GM18861 (cell line): ENCODE measurements around the gene PLK5.
"Not testable (repeated sequence)": the region's sequence is repeated elsewhere in the genome, so short reads cannot be mapped to it uniquely, and the experiment has no call there.

Experiments
- ATAC-seq: cut with Tn5 transposase; IDR thresholded peaks from one replicate; pipeline ENCODE4 v1.9.1; 2021; ENCODE audit not compliant: unreplicated experiment

The PLK5 gene

DNA sequence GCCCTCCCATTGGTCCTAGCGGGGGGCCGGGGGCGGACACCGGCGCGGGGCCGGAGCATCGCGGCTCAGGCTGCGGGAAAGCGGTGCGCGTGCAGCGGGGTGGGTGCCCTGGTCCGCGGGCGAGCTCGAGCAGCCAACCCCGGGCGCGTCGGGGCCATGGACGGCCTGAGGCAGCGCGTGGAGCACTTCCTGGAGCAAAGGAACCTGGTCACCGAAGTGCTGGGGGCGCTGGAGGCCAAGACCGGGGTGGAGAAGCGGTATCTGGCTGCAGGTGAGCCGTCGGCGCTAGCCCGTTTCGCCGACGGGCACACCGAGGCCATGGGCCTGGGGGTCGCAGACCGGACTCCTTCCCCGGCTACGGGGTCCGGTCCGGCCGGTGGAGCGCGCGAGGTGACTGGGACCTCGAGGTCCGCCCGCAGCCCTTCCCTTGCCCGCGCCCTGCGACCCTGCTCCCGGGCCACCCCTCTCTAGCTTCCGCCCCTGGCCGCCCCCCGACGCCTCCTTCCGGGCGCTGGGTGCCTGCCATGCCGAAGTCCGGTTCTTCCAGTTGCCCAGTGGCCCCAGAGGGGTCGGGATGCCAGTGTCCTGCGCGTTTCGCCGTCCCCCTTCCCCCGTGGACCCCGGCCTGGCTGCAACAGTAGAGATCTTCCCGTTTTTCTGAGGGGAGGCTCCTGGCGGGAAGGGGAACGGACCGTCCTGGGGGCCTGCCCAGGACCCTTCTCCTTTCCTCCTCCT lies 32.6 kb upstream of the PLK5 start, which contains the start of gene REEP6:
Gene REEP6 (plus strand): TSS at position 68 of the 735 bp plus-strand sequence. CDS start 89 bp downstream, at position 157.
- no peak for ATAC-seq

DNA sequence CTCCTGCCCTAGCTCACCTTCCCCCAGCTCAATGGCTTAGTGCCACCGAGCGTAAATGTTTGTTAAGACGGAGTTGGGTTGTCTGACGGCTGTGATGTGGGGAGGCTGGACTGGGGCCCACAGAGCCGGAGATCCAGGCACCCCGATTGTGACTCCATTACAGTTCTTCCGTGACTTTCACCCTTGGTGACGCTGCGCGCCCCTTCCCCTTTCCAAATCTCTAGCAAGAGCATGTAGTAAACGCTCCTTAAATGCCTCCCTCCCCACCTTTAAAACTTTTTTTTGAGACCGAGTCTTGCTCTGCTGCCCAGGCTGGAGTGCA lies 32.1 kb upstream of the PLK5 start:
- ATAC-seq, result no peak

DNA sequence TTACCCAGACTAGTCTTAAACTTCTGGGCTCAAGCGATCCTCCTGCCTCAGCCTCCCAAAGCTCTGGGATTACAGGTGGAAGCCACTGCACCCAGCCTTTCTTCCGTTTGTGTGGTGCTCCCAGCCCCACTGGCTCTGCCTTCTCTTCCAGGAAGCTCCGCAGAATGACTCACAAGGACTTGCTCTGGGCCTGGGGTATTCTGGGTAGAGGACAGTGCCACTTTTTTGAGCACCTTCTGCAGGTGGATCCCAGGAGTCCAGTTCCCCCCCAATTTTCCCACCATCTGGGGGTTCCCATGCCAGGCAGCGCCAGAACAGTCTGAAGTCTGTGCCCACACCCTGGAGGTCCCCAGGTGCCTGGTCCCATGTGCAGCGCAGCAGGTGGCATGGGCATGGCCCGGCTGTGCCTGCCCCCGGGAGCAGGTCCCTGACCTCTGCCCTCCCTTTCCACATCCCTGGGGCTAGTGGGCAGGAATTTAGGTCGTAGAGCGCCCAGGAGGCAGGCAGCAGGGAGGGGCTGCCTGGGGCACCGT lies 31.3 kb upstream of the PLK5 start:
- ATAC-seq, result no peak

DNA sequence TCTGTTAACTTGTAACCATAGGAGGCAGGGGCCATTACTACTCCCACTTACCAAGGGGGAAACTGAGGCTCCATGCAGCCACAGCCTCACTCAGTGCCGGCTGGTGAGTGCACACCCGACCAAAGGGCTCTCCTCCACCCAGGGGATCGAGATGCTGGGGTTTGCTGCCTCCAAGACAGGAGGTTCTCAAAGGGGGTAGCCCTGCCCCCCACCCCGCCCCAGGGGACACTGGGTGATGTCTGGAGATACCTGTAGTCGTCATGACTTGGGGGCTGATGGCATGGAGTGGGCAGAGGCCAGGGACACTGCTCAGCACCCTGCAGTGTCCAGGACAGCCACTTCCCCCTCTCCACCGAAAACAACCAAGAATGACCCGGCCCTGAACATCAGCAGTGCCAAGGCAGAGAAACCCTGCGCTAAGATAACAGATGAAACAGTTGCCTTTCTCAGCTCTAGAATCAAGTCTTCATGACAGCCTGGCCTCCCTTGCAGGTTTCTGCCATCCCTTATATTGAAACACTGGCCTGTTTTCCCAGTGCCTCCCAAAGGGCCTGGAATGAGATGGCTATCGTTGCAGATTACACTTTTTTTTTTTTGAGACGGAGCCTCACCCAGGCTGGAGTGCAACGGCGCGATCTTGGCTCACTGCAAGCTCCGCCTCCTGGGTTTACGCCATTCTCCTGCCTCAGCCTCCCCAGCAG lies 29.6 kb upstream of the PLK5 start:
- ATAC-seq, result no peak

DNA sequence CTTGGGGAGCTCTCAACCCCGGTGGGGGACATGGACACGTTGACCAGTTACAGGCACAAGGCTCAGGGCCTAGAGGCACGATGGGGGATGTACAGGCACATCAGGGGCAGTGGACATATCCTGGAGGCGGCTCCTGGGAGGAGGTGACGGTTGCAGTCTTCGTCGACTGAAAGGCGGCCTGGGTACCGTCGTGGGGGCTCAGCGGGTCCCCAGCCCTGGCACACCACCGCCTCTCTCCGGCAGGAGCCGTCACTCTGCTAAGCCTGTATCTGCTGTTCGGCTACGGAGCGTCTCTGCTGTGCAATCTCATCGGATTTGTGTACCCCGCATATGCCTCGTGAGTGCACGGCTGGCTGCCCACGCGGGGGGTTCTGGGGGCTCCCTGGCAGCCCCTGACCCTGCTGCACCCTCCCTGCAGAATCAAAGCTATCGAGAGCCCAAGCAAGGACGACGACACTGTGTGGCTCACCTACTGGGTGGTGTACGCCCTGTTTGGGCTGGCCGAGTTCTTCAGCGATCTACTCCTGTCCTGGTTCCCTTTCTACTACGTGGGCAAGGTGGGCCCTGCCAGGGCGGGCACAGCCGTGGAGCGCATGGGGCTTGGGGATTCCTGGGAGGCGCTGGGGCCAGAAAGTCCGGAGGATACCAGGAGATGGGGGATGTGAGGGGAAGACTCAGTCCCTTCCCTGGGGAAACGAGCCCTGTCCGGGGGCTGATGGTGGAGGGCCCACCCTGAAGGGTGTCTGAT lies 28.7 kb upstream of the PLK5 start:
- ATAC-seq, result no peak

DNA sequence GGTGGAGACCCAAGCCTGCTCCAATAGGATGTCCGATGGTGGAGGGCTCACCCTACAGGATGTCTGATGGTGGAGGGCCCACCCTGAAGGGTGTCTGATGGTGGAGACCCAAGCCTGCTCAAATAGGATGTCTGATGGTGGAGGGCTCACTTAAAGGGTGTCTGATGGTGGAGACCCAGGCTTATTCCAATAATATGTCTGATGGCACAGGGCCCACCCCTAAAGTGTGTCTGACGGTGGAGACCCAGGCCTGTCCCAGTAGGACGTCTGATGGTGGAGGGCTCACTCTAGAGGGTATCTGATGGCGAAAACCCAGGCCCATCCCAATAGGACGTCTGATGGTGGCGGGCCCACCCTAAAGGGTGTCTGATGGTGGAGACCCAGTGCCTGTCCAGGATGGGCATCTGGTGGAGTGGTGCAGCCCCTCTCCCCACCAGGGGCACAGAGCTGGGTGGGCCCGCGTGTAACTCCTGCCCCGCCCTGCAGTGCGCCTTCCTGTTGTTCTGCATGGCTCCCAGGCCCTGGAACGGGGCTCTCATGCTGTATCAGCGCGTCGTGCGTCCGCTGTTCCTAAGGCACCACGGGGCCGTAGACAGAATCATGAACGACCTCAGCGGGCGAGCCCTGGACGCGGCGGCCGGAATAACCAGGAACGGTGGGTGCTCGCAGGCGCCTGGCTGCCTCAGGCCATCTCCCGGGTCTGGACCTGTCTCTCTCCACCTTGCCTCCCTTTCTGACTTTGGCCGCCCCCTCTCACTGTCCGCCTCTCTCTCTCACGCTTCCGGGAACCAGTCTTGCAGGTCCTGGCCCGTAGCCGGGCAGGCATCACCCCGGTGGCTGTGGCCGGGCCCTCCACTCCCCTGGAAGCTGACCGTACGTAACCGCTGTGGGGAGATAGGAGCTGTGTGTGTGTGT lies 27.8 kb upstream of the PLK5 start:
- no peak for ATAC-seq

DNA sequence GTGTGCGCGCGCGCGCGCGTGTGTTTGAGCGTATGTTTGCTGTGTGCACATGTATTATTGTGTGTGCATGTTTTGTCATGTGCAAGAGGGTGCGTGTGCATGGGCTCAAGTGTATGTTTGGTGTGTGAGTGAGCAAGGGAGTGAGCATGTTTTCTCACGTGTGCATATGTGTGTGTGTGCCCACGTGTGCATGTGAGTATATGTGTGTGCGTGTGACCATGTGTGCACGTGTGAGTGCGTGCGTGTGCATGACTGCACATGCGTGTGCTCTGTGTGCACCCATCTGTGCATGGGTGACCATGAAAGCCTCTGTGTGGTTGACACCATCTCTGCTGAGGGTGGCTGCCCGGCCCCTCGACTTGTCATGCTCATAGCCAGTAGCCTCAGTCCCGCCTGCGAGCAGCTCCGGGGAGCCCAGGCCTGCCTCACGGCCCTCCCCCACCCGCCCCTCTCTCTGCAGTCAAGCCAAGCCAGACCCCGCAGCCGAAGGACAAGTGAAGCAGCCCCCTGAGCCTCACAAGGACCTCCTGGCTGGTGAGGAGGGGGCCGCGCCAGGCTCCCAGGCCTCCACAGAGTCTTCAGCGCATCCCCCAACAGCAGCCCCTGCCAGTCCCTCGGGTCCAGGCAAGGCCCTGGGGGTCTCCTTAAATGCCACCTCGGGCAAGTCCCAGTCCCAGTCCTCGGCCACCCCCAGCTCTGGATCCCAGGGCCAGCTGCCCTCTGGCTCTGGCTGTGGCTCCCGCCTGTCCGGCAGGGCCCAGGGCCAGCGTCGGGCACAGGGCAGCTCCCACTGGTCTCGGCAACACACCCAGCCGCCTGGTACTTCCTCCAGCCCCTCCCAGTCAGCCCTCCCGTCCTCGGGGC lies 26.9 kb upstream of the PLK5 start:
- no peak for ATAC-seq

DNA sequence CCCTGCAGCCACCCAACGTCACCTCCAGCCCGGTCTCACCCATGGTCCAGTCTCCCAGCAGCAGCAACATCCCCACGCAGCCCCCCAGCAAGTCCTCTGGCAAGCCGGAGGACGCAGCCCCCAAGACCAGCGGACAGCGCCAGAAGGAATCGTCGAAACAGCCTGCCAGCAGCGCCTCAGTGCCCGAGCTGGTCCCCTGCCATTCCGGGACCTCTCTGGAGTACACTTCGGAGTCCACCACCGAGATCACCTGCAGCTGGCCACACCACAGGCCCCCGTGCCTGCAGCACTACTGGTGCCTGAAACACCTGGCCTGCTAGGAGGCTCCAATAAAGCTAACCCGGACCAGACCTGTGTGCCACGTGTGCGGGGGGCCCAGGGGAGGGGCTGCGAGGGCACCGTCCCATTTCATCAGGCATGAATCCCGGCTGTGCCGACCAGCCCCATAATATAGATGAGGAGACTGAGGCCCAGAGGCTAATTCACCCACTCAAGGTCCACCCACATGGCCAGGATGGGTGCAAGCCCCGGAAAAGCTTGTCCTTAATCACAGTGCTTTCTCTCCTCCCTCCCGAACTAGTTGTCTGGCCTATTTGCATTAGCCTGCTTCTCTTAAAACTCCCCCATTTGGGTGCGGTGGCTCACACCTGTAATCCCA lies 26.2 kb upstream of the PLK5 start:
- ATAC-seq, result no peak

DNA sequence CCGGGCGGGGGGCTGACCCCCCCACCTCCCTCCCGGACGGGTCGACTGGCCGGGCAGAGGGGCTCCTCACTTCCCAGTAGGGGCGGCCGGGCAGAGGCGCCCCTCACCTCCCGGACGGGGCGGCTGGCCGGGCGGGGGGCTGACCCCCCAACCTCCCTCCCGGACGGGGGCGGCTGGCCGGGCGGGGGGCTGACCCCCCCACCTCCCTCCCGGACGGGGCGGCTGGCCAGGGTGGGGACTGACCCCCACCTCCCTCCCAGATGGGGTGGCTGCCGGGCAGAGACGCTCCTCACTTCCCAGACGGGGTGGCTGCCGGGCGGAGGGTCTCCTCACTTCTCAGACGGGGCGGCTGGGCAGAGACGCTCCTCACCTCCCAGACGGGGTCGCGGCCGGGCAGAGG lies 24.6 kb upstream of the PLK5 start:
- not testable (repeated sequence) for ATAC-seq

DNA sequence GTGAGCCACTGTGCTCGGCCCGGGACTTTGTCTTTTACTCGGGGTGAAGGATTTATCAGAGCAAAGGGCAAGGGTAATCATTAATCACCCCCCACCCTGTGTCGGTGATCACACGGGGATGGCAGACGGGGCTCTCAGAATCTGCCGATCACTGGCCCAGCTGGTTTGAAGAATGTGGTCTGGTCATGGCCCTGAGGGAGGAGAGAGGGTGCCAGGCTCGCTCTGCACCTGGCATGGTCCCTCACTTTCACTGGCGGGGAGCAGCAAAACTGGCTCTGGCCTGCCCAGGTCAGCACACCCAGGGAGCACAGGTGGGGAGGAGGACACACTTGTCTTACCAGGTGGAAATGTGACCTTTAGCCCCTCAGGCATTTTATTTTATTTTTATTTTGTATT lies 22.7 kb upstream of the PLK5 start:
- ATAC-seq, result no peak

DNA sequence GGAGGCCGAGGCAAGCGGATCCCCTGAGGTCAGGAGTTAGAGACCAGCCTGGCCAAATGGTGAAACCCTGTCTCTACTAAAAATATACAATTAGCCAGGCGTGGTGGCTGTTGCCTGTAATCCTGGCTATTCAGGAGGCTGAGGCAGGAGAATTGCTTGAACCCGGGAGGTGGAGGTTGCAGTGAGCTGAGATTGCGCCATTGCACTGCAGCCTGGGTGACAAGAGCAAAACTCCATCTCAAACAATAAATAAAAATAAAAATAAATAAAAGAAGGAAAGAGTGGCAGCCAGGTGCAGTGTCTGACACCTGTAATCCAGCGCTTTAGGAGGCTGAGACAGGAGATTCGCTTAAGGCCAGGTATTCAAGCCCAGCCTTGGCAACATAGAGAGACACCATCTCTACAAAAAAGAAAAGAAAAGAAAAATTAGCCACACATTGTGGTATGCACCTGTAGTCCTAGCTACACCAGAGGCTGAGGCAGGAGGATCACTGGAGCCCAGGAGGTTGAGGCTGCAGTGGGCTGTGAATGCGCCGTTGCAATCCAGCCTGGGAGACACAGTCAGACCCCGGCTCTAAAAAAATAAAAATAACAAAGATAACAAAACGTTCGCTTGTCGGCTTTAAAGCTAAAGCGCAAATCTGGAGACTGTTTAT lies 21.3 kb upstream of the PLK5 start:
- ATAC-seq, result no peak

DNA sequence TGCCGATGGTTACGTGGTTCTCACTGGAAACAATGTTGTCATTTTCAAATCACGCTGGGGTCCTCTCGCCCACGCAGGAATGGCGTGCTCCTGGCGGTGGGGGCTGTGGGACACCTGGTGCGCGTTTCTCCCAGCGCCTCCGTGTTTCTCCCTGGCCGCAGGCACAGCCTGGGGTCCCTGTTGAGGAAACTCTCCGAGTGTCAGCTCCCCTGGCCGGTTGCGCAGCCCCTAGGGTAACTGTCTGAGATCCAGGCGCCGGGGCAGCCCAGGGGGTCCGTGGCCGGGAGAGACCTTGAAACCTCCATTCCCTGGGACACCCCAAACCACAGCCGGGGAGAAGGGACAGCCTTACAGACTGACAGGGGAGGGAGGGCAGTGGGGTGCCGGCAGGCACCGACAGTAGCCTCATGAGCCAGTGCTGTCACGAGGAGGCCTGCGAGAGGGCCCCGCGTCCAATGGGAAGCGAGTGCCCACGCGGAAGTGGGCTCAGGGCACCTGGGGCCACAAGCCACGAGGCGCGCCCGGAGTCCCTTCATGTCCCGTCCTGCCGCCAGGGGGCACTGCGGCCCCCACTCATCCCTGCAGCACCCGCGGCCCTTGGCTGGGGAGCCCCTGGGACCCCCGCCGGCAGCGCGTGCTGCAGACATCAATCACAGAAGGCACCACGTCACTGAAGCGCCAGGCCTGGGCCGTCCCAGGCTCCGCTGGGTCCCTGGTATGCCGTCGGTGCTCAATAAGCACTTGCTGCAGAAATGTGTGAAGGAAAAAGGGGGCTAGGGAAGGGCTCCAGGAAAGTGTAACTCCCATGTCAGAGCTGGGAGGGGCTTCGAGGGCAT lies 20.6 kb upstream of the PLK5 start:
- ATAC-seq, result no peak

DNA sequence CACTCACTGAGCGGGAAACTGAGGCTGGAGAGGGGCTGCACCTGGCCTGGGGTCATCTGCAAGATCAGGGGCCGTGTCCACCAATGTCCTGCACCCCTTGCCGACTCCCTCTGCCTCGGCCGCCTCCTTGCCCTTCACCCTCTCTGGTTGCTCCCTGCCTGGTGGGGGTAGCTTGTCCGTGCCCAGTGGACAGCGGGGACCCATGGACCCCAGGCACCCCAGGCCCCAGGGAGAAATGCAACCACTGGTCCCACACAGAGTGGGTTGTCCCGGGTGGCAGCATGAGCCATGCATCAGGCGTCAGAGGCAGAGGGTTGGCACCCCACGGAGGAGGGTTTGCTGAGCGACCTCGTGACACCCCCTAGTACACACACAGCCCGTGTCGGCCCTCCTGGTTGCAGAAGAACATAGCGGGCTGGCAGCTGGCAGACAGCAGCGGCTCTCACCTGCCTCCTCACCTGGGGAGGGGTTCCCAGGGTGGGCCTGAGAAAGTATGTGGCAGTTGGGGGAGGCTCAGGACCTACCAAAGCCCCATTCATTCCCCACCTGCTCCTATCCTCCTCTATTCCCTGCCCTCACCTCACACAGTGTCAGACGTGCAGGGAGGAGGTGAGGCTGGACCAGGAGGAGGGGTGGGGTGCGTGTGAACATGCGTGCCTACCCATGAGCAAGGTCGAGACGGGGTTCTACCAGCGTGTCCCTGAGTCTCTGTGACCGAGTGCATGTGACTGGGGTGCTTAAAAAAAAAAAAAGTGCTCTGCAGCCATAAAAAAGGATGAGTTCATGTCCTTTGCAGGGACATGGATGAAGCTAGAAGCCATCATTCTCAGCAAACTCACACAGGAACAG lies 19.7 kb upstream of the PLK5 start:
- no peak for ATAC-seq

DNA sequence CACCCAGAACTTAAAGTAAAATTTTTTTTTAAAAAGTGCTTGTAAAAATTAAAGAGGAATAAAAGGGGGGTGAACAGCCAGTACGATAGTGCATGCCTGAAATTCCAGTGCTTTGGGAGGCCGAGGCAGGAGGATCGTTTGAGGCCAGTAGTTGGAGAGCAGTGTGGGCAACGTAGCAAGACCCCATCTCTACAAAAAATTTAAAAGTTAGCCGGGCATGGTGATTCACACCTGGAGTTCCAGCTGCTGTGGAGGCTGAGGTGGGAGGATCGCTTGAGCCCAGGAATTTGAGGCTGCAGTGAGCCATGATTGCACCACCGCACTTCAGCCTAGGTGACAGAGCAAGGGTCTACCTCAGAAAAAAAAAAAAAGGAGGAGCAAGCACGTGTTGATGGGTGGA lies 18.9 kb upstream of the PLK5 start:
- no peak for ATAC-seq

DNA sequence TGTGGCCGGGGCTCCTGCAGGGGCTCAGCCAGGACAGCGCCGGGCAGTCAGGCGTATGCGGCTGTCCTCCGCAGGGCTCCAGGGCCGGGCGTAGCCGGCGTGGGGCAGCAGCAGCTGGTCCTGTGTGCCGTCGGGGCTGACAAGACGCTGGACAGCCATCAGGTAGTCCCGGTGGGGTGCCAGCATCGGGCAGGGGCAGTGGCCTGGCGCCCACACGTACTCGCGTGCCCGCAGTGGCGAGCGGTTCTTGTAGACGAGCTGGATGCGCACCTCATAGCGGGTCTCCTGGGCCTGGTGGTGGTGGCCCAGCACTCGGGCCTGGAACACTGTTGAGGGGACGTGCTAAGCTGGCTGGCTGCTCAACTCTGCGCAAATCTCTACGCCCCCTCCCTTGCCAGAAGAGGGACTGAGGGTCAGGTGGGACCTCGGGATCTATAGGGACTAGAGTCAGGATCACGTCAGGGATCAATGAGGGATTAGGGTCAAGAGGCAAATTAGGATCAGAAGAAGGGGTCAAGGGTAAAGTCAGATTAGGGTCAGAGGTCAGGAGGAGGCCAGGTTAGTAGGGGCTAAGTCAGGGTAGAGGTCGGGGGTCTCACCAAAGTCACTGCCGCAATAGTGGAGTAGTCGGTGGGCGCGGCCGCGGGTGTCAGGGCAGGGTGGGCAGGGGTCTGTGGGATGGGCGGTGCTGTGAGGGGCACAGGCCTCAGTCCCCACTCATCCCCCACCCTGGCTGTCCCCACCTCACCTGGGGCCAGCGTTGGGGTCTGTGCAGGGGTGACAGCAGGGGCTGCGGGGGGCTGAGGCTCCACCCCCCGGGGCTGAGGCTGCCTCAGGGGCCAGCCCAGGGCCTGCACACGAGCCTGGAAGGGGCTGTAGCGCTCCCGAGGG lies 17.6 kb upstream of the PLK5 start:
- ATAC-seq, result no peak

DNA sequence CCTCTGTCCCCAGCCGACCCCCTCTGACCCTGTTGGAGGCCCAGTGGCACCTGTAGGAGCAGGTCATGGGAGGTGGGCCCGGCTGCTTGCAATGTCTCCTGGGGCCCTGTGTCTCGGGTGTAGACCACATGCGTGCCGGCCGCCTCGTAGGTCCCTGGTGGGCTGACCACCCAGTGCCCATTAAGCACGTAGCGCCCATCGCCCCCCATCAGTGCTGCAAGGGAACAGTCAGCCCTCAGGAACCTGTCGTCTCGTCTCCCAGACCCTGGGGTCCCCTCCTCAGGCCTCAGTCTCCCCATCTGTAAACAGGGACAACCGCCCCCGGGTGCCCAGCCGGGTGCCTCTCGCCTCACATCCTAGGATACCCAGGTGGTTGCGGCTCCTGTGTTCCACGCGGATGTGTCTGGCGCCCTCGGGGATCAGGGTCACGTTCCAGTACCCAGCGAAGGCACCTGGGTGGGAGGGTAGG lies 16.7 kb upstream of the PLK5 start:
- no peak for ATAC-seq
